Kidney epithelial cell (primary cell): ENCODE results near the gene RAPGEF6. TPM values are rescaled to one million over a fixed set of nuclear protein-coding genes. Genes with fewer than 3 reads are reported as not detected.

Experiments
- DNase-seq: peaks from one replicate; pipeline ENCODE4 v3.0.0-alpha.2; 2010; ENCODE audit warnings: low read depth
- H3K27me3 ChIP-seq: 2 replicates; pipeline ENCODE4 v1.6.0; 2011; ENCODE audit warnings: low read length; ENCODE audit not compliant: control insufficient read depth, insufficient read depth
- H3K36me3 ChIP-seq: 2 replicates; pipeline ENCODE4 v1.5.1; 2011; ENCODE audit warnings: low read length; ENCODE audit not compliant: control insufficient read depth, insufficient read depth
- H3K4me3 ChIP-seq: 2 replicates; pipeline ENCODE4 v1.5.1; 2011; ENCODE audit warnings: low read depth, mild to moderate bottlenecking, control low read depth, low read length
- CTCF ChIP-seq: IDR thresholded peaks from 2 replicates; pipeline ENCODE4 v1.5.1; 2011; ENCODE audit warnings: mild to moderate bottlenecking, moderate library complexity, low read length, control low read depth, inconsistent platforms; ENCODE audit not compliant: insufficient read depth, poor library complexity, severe bottlenecking
- total RNA-seq: library from RNA; depleted of rRNA; stranded (reverse); fragments of >200 nt; gene quantifications from 2 replicates; pipeline ENCODE4 v1.2.3, GENCODE V29; 2015

RAPGEF6 gene
- total RNA-seq, 1 donor from 2014 or later: 10.0 TPM

- Histone ChIP-seq H3K27me3 (no peaks in the 10 kb centered on the region), H3K4me3 (no peak overlapping the region), H3K36me3 (no peaks in the 10 kb centered on the region)
- no peak for TF ChIP-seq CTCF
- no peak for DNase-seq
These were observed 120.4 kb downstream of the RAPGEF6 start for GRCh38 chr5:131514316-131515283.

DNA sequence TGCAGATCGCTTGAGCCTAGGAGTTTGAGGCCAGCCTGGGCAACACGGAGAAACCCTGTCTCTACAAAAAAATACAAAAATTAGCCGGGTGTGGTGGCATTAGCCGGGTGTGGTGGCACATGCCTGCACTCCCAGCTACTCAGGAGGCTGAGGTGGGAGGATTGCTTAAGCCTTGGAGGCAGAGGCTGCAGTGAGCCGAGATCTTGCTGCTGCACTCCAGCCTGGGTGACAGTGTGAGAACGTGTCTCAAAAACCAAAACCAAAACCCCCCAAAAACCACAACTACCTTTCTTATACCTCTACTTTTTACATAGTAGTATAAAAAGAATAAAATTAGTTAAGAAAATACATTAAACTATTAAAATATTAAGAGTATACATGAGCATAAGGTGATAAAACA, 121.2 kb downstream of the RAPGEF6 start:
- H3K4me3 ChIP-seq: no peak overlapping the region
- TF ChIP-seq CTCF: no peak
- DNase-seq: no peak
- no peaks in the 10 kb centered on the region for H3K36me3 ChIP-seq
- H3K27me3 ChIP-seq: no peaks in the 10 kb centered on the region

GRCh38 chr5:131511934-131512333, 123.1 kb downstream of the RAPGEF6 start:
- Histone ChIP-seq H3K36me3 (no peaks in the 10 kb centered on the region), H3K4me3 (no peak overlapping the region), H3K27me3 (no peaks in the 10 kb centered on the region)
- no peak for DNase-seq
- TF ChIP-seq CTCF: no peak

GRCh38 chr5:131509801-131510200, 125.2 kb downstream of the RAPGEF6 start:
- TF ChIP-seq CTCF: no peak
- Histone ChIP-seq H3K36me3 (no peaks in the 10 kb centered on the region), H3K27me3 (no peaks in the 10 kb centered on the region), H3K4me3 (no peak overlapping the region)
- DNase-seq: no peak

DNA sequence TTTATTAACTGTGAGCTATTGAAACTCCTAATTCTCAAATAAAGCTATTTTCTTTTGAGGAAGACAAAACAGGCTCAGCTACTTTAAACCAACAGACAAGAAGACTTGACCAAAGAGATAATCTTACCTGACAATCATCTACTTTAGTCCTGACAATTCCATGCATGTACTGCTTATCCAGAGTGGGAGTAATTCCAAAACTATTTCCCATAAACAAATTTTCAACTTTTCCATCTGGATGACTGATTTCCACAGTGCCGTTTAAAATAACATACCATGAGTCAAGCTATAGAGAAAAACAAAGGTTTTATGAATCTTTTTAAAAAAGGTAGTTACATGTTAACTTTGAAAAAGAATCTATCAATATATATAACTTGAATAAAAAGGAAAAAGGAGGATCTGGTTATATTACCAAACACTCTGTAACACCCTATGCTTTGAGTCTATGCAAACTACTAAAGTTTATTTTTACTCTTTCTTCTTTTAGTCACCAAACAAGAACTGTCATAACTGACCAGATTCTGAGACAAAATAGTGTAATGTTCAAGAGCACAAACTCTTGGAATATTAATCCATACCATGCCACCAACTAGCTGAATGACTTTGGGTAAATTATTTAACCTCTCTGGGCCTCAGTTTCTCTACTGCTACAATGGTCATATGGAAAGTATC, 129.7 kb downstream of the RAPGEF6 start:
- no peaks in the 10 kb centered on the region for H3K27me3 ChIP-seq
- no peak for DNase-seq
- no peak for TF ChIP-seq CTCF

More for the DNA sequence above, 129.7 kb downstream of the RAPGEF6 start:
- Histone ChIP-seq H3K36me3 (no peaks in the 10 kb centered on the region), H3K4me3 (no peak overlapping the region)
